GM12874 (cell line): ENCODE measurements around the gene MRPL58.

Experiments
- CTCF ChIP-seq: IDR thresholded peaks from 2 replicates; pipeline ENCODE4 v1.5.1; 2011; ENCODE audit warnings: low read depth, mild to moderate bottlenecking, control low read depth, low read length, moderate library complexity; ENCODE audit not compliant: insufficient read depth

The MRPL58 gene

GRCh38 chr17:75063626-75064025, 51.2 kb downstream of the MRPL58 start:
- TF ChIP-seq CTCF, result no peak

GRCh38 chr17:75064040-75064439, 51.6 kb downstream of the MRPL58 start:
- TF ChIP-seq CTCF, result no peak

- TF ChIP-seq CTCF, result no peak
Measured at GRCh38 chr17:75064460-75064859, 52.0 kb downstream of the MRPL58 start.

GRCh38 chr17:75064867-75065561, 52.5 kb downstream of the MRPL58 start:
- TF ChIP-seq CTCF, result no peak

GRCh38 chr17:75065562-75066151, 53.2 kb downstream of the MRPL58 start:
- TF ChIP-seq CTCF, result no peak

- no peak for TF ChIP-seq CTCF
Measured at GRCh38 chr17:75067856-75068255, 55.4 kb downstream of the MRPL58 start.

GRCh38 chr17:75068750-75069149, 56.3 kb downstream of the MRPL58 start:
- TF ChIP-seq CTCF, result no peak
